LNCaP clone FGC (cell line): ENCODE results near the gene DIAPH2.

Experiments
- DNase-seq: peaks from one replicate; pipeline ENCODE4 v3.0.0-alpha.2; 2011; ENCODE audit warnings: low read depth
- H3K4me3 ChIP-seq: 2 replicates; pipeline ENCODE4 v1.5.1; 2011; ENCODE audit warnings: mild to moderate bottlenecking, low read depth, low read length, control low read depth
- TF ChIP-seq, protein P1 (sequence below): IDR thresholded peaks from 2 replicates; pipeline ENCODE4 v1.5.1; 2012; ENCODE audit warnings: mild to moderate bottlenecking; ENCODE audit not compliant: control insufficient read depth, insufficient read depth; ENCODE audit errors: extremely low read depth

DIAPH2 gene

DNA sequence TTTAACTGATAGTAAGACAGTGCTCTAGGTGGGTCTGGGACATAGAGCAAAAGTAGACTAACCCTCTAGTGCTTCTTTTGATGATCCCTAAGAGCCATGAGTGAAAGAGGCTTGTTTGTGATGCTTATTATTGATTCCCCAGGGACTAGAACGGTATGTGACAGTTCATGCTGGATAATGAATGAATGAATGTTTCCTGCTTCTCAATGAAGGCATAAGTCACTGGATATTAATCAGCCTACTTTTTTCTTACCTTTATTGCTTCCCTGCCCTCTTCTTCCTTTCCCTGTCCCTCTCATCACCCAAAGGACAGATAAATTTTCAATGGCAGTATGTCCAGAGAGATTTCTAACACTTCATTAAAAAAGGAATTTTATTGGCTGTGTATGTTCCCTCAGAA is 685.3 kb downstream of the DIAPH2 start:
- DNase-seq, result no peak
- TF ChIP-seq, protein P1, sequence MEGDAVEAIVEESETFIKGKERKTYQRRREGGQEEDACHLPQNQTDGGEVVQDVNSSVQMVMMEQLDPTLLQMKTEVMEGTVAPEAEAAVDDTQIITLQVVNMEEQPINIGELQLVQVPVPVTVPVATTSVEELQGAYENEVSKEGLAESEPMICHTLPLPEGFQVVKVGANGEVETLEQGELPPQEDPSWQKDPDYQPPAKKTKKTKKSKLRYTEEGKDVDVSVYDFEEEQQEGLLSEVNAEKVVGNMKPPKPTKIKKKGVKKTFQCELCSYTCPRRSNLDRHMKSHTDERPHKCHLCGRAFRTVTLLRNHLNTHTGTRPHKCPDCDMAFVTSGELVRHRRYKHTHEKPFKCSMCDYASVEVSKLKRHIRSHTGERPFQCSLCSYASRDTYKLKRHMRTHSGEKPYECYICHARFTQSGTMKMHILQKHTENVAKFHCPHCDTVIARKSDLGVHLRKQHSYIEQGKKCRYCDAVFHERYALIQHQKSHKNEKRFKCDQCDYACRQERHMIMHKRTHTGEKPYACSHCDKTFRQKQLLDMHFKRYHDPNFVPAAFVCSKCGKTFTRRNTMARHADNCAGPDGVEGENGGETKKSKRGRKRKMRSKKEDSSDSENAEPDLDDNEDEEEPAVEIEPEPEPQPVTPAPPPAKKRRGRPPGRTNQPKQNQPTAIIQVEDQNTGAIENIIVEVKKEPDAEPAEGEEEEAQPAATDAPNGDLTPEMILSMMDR, result no peak
- no peak overlapping the region for H3K4me3 ChIP-seq

DNA sequence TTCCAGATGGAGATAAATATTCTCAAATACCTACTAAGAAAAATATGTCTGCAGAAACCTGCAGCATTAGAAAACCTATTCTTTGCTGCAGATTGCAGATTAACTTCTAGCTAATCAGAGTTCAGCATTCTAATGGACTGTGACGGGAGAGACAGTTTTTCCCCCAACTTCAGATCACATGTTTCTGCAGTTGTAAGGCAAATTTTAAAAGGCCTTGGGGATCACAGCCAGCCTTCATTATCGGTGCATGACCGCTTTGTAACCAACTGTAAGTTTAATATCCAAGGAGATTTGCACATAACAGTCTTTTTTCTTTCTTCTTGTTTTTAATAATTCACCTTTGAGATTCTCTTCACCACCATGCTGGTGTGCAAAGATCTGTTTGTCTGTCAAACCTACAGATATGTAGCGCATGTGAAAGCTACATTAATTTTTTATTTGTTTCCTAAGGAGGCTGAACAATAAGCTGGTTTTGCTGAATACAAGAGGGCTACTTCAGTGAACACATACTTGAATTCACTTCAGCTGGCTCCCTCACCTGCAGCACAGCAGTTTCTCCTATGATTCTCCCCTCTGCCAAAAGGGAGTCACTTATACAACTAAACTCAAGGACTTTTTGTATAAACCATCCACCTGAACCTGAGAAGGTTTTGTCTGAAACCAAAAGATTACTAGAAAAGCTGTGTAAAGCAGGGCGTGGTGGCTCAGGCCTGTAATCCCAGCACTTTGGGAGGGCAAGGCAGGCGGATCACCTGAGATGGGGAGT is 687.5 kb downstream of the DIAPH2 start:
- no peak for DNase-seq
- no peak overlapping the region for H3K4me3 ChIP-seq
- TF ChIP-seq, protein P1, result no peak

- no peak for DNase-seq
- TF ChIP-seq, protein P1, result no peak
- no peak overlapping the region for H3K4me3 ChIP-seq
Measured at GRCh38 chrX:97374266-97374665, 689.6 kb downstream of the DIAPH2 start.

DNA sequence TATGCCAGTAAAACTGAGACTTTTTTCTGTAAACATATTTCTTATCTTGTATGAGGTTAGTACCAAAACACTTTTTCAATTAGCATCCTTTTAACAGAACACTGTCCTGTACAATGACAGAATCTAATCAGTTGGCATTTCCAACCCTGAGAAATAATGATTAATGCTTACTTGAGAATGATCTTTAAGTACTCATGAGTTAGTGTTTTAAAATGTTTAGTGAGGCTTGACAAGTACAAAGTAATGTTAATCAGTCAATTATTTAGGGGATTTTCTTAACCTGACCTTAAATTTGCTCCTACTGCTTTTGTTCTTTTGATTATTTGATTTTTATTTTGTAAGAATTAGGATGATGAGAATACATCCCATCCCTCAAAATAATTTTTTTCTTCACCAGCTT is 695.6 kb downstream of the DIAPH2 start:
- TF ChIP-seq, protein P1, result no peak
- H3K4me3 ChIP-seq, result no peak overlapping the region
- no peak for DNase-seq

- TF ChIP-seq, protein P1, result no peak
- DNase-seq, result no peak
- H3K4me3 ChIP-seq, result no peak overlapping the region
Measured at GRCh38 chrX:97384685-97385084, 700.0 kb downstream of the DIAPH2 start.

GRCh38 chrX:97387004-97387403 is 702.4 kb downstream of the DIAPH2 start:
- H3K4me3 ChIP-seq, result no peak overlapping the region
- TF ChIP-seq, protein P1, result no peak
- no peak for DNase-seq

- TF ChIP-seq, protein P1, result no peak
- no peak for DNase-seq
- no peak overlapping the region for H3K4me3 ChIP-seq
Measured at GRCh38 chrX:97389761-97390192, 705.1 kb downstream of the DIAPH2 start.
